CD14-positive monocyte (primary cell): Measurements from ENCODE around the gene MYCBP2. TPM values are rescaled to one million over a fixed set of nuclear protein-coding genes. Genes with fewer than 3 reads are reported as not detected.
"Not testable (repeated sequence)": the region's sequence is repeated elsewhere in the genome, so short reads cannot be mapped to it uniquely, and the experiment has no call there.

ENCODE experiments used
- DNase-seq, 3 donors: peaks; one replicate each; pipeline ENCODE4 v3.0.0-alpha.2; 2011 to 2022
- H2AFZ ChIP-seq: 2 replicates; pipeline ENCODE4 v1.6.0; 2012; ENCODE audit warnings: mild to moderate bottlenecking, low read depth, low read length, inconsistent platforms; ENCODE audit not compliant: insufficient read depth, poor library complexity, severe bottlenecking
- H3K27ac ChIP-seq, 2 donors: 1 replicate in 1 of 2; 2 replicates in 1 of 2; pipeline ENCODE4 v1.5.1; 2012 to 2013; ENCODE audit warnings: low read length in 2 of 2, control low read depth in 1 of 2, inconsistent platforms in 1 of 2, low read depth in 1 of 2, mild to moderate bottlenecking in 1 of 2
- H3K27me3 ChIP-seq, 2 donors: one replicate each; pipeline versions ENCODE4 v1.6.0 to v1.6.1; 2011 to 2013; ENCODE audit warnings: low read length in 2 of 2; ENCODE audit not compliant: control insufficient read depth in 2 of 2, insufficient read depth in 2 of 2
- H3K36me3 ChIP-seq, 2 donors: replicated peaks in 1 of 2; 1 replicate in 1 of 2; 2 replicates in 1 of 2; pipeline versions ENCODE4 v1.5.1 to v1.6.1; 2012 to 2013; ENCODE audit warnings: low read length in 2 of 2, control low read depth in 1 of 2, inconsistent platforms in 1 of 2, mild to moderate bottlenecking in 1 of 2; ENCODE audit not compliant: insufficient read depth in 2 of 2, control insufficient read depth in 1 of 2
- H3K4me1 ChIP-seq, 2 donors: 1 replicate in 1 of 2; 2 replicates in 1 of 2; pipeline versions ENCODE4 v1.5.1 to v1.6.1; 2012 to 2013; ENCODE audit warnings: low read length in 2 of 2, control low read depth in 1 of 2, inconsistent platforms in 1 of 2, mild to moderate bottlenecking in 1 of 2, moderate library complexity in 1 of 2; ENCODE audit not compliant: insufficient read depth in 2 of 2, control insufficient read depth in 1 of 2
- H3K4me2 ChIP-seq: replicated peaks from 2 replicates; pipeline ENCODE3; 2012; ENCODE audit warnings: low read length, moderate library complexity, mild to moderate bottlenecking; ENCODE audit not compliant: poor library complexity, severe bottlenecking; ENCODE audit errors: extremely low read depth
- H3K4me3 ChIP-seq, 3 experiments: fragments of 200-600 bp in 1 of 3; sonication (generic) in 1 of 3; replicated peaks in 1 of 3; 1 replicate in 2 of 3; 2 replicates in 1 of 3; pipeline ENCODE4 v1.5.1; 2011 to 2013; ENCODE audit warnings: low read length in 3 of 3, mild to moderate bottlenecking in 3 of 3, control low read depth in 2 of 3, low read depth in 2 of 3, inconsistent platforms in 1 of 3, moderate library complexity in 1 of 3
- H3K79me2 ChIP-seq: 2 replicates; pipeline ENCODE4 v1.6.0; 2012; ENCODE audit warnings: mild to moderate bottlenecking, control low read depth, inconsistent platforms, low read length, moderate library complexity; ENCODE audit not compliant: insufficient read depth
- H3K9ac ChIP-seq: 2 replicates; pipeline ENCODE4 v1.6.0; 2017; ENCODE audit warnings: low read length, mild to moderate bottlenecking; ENCODE audit not compliant: insufficient read depth, poor library complexity, severe bottlenecking
- H3K9me3 ChIP-seq, 2 donors: replicated peaks in 1 of 2; 1 replicate in 1 of 2; 2 replicates in 1 of 2; pipeline versions ENCODE4 v1.5.1 to v1.6.1; 2012 to 2013; ENCODE audit warnings: low read length in 2 of 2, control low read depth in 1 of 2; ENCODE audit not compliant: control insufficient read depth in 1 of 2, insufficient read depth in 1 of 2
- H4K20me1 ChIP-seq: 2 replicates; pipeline ENCODE4 v1.6.0; 2012; ENCODE audit warnings: mild to moderate bottlenecking, low read length, control low read depth, moderate library complexity; ENCODE audit not compliant: insufficient read depth
- H3K27ac Mint-ChIP-seq, 7 donors: one replicate each; pipeline ENCODE4 v1.8.0; 2020; ENCODE audit warnings: mild to moderate bottlenecking in 7 of 7, mixed read lengths in 7 of 7, moderate library complexity in 6 of 7, inconsistent platforms in 2 of 7
- H3K27me3 Mint-ChIP-seq, 3 donors: one replicate each; pipeline ENCODE4 v1.8.0; 2021 to 2022; ENCODE audit warnings: low read depth in 3 of 3, mild to moderate bottlenecking in 3 of 3, mixed read lengths in 3 of 3, moderate library complexity in 3 of 3, inconsistent platforms in 1 of 3
- H3K36me3 Mint-ChIP-seq, 2 donors: one replicate each; pipeline ENCODE4 v1.8.0; 2020; ENCODE audit warnings: mixed read lengths in 2 of 2, inconsistent platforms in 1 of 2, mild to moderate bottlenecking in 1 of 2
- H3K4me1 Mint-ChIP-seq: one replicate; pipeline ENCODE4 v1.8.0; 2020; ENCODE audit warnings: mild to moderate bottlenecking, mixed read lengths
- H3K4me3 Mint-ChIP-seq, 2 donors: one replicate each; pipeline ENCODE4 v1.8.0; 2020; ENCODE audit warnings: mild to moderate bottlenecking in 2 of 2, mixed read lengths in 2 of 2, moderate library complexity in 1 of 2
- H3K9me3 Mint-ChIP-seq, 7 donors: one replicate each; pipeline ENCODE4 v1.8.0; 2020 to 2022; ENCODE audit warnings: mixed read lengths in 7 of 7, mild to moderate bottlenecking in 6 of 7, moderate library complexity in 6 of 7, inconsistent platforms in 2 of 7
- WGBS: methylation state at CpG from one replicate; pipeline ENCODE4 v1.1.5; 2013; ENCODE audit warnings: missing lambda C conversion rate; ENCODE audit not compliant: insufficient coverage; 5-methylcytosine and 5-hydroxymethylcytosine counted together
- intact Hi-C, 2 donors: fragments of 100-400 bp; cut with micrococcal nuclease; formaldehyde crosslinking; loops; one replicate each; pipeline versions ENCODE4 v1.15.0 to v1.15.1; 2023
- polyA plus RNA-seq, 3 donors: library from polyadenylated mRNA; depleted of rRNA in 1 of 3; unstranded in 2 of 3; stranded (reverse) in 1 of 3; fragments of 300-500 nt in 2 of 3; fragments of >200 nt in 1 of 3; fragmentation: Illumina TruSeq in 2 of 3; gene quantifications; 1 replicate in 2 of 3; 2 replicates in 1 of 3; pipeline ENCODE4 v1.2.3, GENCODE V29; 2012 to 2021
- TF ChIP-seq, protein P1 (sequence below): fragments of 200-600 bp; IDR thresholded peaks from one replicate; pipeline ENCODE4 v1.8.0; 2022; ENCODE audit warnings: antibody characterized with exemption, mild to moderate bottlenecking

MYCBP2 gene
- polyA plus RNA-seq, 3 donors: 7.6 to 51.5 (median 14.4) TPM

GRCh38 chr13:77213644-77214043 lies 113.2 kb downstream of the MYCBP2 start:
- Histone ChIP-seq H3K4me2 (no peak overlapping the region), H4K20me1 (peaks cover 3% of the 10 kb centered on the region), H3K4me3 (no peak overlapping the region), H3K9me3 (no peaks in the 10 kb centered on the region), H3K27ac (no peak overlapping the region), H3K9ac (no peak overlapping the region), H3K79me2 (no peaks in the 10 kb centered on the region), H3K36me3 (peaks cover 93 to 100% of the 10 kb centered on the region in 2 donors), H3K4me1 (no peaks in the 10 kb centered on the region), H3K27me3 (no peaks in the 10 kb centered on the region), H2AFZ (no peak overlapping the region)
- H3K9me3 Mint-ChIP-seq: no peaks in the 10 kb centered on the region
- H3K4me3 Mint-ChIP-seq: no peak overlapping the region
- no peak for DNase-seq
- H3K27ac Mint-ChIP-seq: peak overlapping the region in 2 of 7 donors; percentile 20 to 22
- H3K4me1 Mint-ChIP-seq: no peaks in the 10 kb centered on the region
- peaks cover 71 to 82% of the 10 kb centered on the region in 2 donors for H3K36me3 Mint-ChIP-seq
- TF ChIP-seq, protein P1, sequence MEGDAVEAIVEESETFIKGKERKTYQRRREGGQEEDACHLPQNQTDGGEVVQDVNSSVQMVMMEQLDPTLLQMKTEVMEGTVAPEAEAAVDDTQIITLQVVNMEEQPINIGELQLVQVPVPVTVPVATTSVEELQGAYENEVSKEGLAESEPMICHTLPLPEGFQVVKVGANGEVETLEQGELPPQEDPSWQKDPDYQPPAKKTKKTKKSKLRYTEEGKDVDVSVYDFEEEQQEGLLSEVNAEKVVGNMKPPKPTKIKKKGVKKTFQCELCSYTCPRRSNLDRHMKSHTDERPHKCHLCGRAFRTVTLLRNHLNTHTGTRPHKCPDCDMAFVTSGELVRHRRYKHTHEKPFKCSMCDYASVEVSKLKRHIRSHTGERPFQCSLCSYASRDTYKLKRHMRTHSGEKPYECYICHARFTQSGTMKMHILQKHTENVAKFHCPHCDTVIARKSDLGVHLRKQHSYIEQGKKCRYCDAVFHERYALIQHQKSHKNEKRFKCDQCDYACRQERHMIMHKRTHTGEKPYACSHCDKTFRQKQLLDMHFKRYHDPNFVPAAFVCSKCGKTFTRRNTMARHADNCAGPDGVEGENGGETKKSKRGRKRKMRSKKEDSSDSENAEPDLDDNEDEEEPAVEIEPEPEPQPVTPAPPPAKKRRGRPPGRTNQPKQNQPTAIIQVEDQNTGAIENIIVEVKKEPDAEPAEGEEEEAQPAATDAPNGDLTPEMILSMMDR: no peak
- intact Hi-C loops: no loop called here
- WGBS: 100% methylated on average over 1 of the region's 5 CpGs
- peaks cover 0 to 2% (median 0%) of the 10 kb centered on the region in 3 donors for H3K27me3 Mint-ChIP-seq

- no peaks in the 10 kb centered on the region for H3K27me3 Mint-ChIP-seq
- Histone ChIP-seq H3K27me3 (no peaks in the 10 kb centered on the region), H2AFZ (no peak overlapping the region), H3K4me3 (no peak overlapping the region), H3K27ac (peak overlapping the region in 1 of 2 donors; percentile 36), H3K9me3 (no peaks in the 10 kb centered on the region), H3K79me2 (no peaks in the 10 kb centered on the region), H3K4me2 (no peak overlapping the region), H4K20me1 (no peaks in the 10 kb centered on the region), H3K36me3 (peaks cover 73 to 78% of the 10 kb centered on the region in 2 donors), H3K9ac (no peak overlapping the region), H3K4me1 (no peaks in the 10 kb centered on the region)
- H3K9me3 Mint-ChIP-seq: peaks cover 0 to 4% (median 2%) of the 10 kb centered on the region in 7 donors
- intact Hi-C loops: no loop called here
- no peak overlapping the region for H3K4me3 Mint-ChIP-seq
- H3K36me3 Mint-ChIP-seq: peaks cover 62 to 73% of the 10 kb centered on the region in 2 donors
- TF ChIP-seq, protein P1: no peak
- peak overlapping the region in 1 of 7 donors; percentile 84 for H3K27ac Mint-ChIP-seq
- DNase-seq: no peak
- H3K4me1 Mint-ChIP-seq: peaks cover 1% of the 10 kb centered on the region
- WGBS: no CpG with 5 or more reads among the region's 1 CpG
Measured at GRCh38 chr13:77207943-77208342, 119.0 kb downstream of the MYCBP2 start.

DNA sequence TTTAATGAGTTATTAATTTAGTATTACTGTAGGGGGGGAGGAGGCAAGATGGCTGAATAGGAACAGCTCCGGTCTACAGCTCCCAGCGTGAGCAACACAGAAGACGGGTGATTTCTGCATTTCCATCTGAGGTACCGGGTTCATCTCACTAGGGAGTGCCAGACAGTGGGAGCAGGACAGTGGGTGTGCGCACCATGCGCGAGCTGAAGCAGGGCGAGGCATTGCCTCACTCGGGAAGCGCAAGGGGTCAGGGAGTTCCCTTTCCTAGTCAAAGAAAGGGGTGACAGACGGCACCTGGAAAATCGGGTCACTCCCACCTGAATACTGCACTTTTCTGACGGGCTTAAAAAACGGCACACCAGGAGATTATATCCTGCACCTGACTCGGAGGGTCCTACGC lies 127.9 kb downstream of the MYCBP2 start:
- not testable (repeated sequence) for H3K9me3 ChIP-seq, H3K4me3 Mint-ChIP-seq, DNase-seq, H3K79me2 ChIP-seq, H3K9ac ChIP-seq, H3K4me1 ChIP-seq, H3K4me3 ChIP-seq, H2AFZ ChIP-seq, H3K9me3 Mint-ChIP-seq, H4K20me1 ChIP-seq, H3K27ac ChIP-seq, H3K4me1 Mint-ChIP-seq, H3K27me3 Mint-ChIP-seq, H3K27me3 ChIP-seq, H3K4me2 ChIP-seq
- Mint-ChIP-seq H3K27ac (peak overlapping the region in 1 of 7 donors; percentile 41), H3K36me3 (peaks cover 38 to 46% of the 10 kb centered on the region in 2 donors)
- intact Hi-C loops: loop anchor here in 1 of 2 donors (10.0 kb wide), 1 partner anchor 64 kb away; no protein-coding TSS in a partner anchor
- no CpG with 5 or more reads among the region's 16 CpGs for WGBS
- H3K36me3 ChIP-seq: peaks cover 44 to 50% of the 10 kb centered on the region in 2 donors
